ENCODE measurements around the gene POU3F2. TPM values are rescaled to one million over a fixed set of nuclear protein-coding genes. Genes with fewer than 3 reads are reported as not detected.

The POU3F2 gene
- total and polyA plus RNA-seq, 9 of the 15 experiments (the other 6 are each of a cell fraction or from before 2014, with no cell fraction given) = 0.08 to 0.46 (median 0.36) TPM

DNA sequence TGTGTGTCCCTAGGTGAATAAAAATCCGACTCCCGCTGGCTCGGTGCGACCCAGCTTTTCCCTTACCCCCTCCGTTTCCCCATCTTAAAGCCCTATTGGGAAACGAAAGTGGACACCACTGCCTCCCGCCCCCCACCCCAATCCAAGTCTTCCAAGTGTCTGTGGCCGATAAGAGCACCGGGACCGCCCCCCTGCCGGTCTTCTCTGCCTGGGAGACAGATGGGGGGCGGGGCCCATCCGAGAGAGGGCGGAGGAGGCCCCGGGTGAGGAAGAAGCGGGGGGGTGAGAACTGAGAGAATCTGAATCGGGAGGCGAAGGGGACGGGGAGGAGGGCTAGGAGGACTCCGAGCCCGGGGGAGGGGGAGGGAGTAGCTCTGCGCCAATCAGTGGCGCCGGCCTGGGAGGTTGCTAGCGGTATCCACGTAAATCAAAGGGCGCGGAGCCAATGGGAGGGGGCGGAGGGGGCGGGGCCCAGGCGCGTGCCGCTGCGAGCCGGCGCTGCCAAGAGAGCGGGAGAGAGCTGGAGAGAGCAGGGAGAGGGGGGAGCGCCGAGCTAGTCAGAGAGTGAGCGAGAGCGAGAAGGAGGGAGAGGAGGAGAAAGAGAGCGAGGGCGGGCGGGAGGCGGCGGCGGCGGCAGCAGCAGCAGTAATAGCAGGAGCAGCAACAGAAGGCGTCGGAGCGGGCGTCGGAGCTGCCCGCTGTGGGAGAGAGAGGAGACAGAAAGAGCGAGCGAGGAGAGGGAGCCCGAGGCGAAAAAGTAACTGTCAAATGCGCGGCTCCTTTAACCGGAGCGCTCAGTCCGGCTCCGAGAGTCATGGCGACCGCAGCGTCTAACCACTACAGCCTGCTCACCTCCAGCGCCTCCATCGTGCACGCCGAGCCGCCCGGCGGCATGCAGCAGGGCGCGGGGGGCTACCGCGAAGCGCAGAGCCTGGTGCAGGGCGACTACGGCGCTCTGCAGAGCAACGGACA is at the start of gene POU3F2 (continued):
- peak; percentile 77 for TF ChIP-seq PRDM10 (IDR thresholded peaks at IDR 0.05; ENCODE audit: partially characterized antibody)
- TF ChIP-seq TOE1 (IDR thresholded peaks at IDR 0.05; ENCODE audit: borderline replicate concordance) = peak; percentile 76; the same call in 1 of the 2 replicates
- no peak for TF ChIP-seq TOE1 (CRISPR knock-in tag; IDR thresholded peaks at IDR 0.05; ENCODE audit: borderline replicate concordance, low read depth)
- TF ChIP-seq FOXM1 (IDR thresholded peaks at IDR 0.05; ENCODE audit: low read depth) = 0 out of 2 replicates have a peak, but pooled peaks have one; percentile 64
- no peak for TF ChIP-seq FOXM1 (CRISPR knock-in tag; IDR thresholded peaks at IDR 0.05; ENCODE audit: low read depth)
- TF ChIP-seq RFX1 (IDR thresholded peaks at IDR 0.05) = peak; percentile 70
- TF ChIP-seq STAT5A (IDR thresholded peaks at IDR 0.05; ENCODE audit: borderline replicate concordance, low read length) = peak; percentile 31; the same call in 1 of the 2 replicates
- 0 out of 2 replicates have a peak, but pooled peaks have one; percentile 10 for TF ChIP-seq TAF7 (tag; IDR thresholded peaks at IDR 0.05)
- TF ChIP-seq ZMIZ1 (IDR thresholded peaks at IDR 0.05; ENCODE audit: low read depth in 2 of 2, low read length in 2 of 2) = peak in 1 of 2 experiments; percentile 32; a peak in 1 of 4 replicates
- TF ChIP-seq, protein P1, sequence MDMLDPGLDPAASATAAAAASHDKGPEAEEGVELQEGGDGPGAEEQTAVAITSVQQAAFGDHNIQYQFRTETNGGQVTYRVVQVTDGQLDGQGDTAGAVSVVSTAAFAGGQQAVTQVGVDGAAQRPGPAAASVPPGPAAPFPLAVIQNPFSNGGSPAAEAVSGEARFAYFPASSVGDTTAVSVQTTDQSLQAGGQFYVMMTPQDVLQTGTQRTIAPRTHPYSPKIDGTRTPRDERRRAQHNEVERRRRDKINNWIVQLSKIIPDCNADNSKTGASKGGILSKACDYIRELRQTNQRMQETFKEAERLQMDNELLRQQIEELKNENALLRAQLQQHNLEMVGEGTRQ (CRISPR knock-in tag; IDR thresholded peaks at IDR 0.05) = peak; percentile 6; the same call in 1 of the 2 replicates
- TF ChIP-seq HNRNPL (IDR thresholded peaks at IDR 0.05; ENCODE audit: low read depth, low read length) = no peak
- no peak for TF ChIP-seq ZNF75A (CRISPR knock-in tag; IDR thresholded peaks at IDR 0.05)
- TF ChIP-seq HMGN3 (IDR thresholded peaks at IDR 0.05; ENCODE audit: borderline replicate concordance, extremely low read depth, insufficient read length, low read depth, low read length) = peak; percentile 52
- no peak for TF ChIP-seq MIER1 (IDR thresholded peaks at IDR 0.05; ENCODE audit: low read depth)
- TF ChIP-seq ZNF263 (CRISPR knock-in tag; IDR thresholded peaks at IDR 0.05; ENCODE audit: borderline replicate concordance) = peak; percentile 96
- 0 out of 2 replicates have a peak, but pooled peaks have one; percentile 42 for TF ChIP-seq GATA2 (CRISPR knock-in tag; IDR thresholded peaks at IDR 0.05)
